GM12864 (cell line): ENCODE data around the gene SHISAL1.

ENCODE experiments used
- DNase-seq: peaks from one replicate; pipeline ENCODE4 v3.0.0-alpha.2; 2011; ENCODE audit warnings: low read depth
- H3K4me3 ChIP-seq: 2 replicates; pipeline ENCODE4 v1.5.1; 2011; ENCODE audit warnings: mild to moderate bottlenecking, low read depth, low read length, control low read depth
- TF ChIP-seq, protein P1 (sequence below): IDR thresholded peaks from 2 replicates; pipeline ENCODE4 v1.5.1; 2011; ENCODE audit warnings: low read depth, mild to moderate bottlenecking, moderate library complexity, low read length, control low read depth, inconsistent platforms; ENCODE audit errors: missing control alignments

SHISAL1 gene

DNA sequence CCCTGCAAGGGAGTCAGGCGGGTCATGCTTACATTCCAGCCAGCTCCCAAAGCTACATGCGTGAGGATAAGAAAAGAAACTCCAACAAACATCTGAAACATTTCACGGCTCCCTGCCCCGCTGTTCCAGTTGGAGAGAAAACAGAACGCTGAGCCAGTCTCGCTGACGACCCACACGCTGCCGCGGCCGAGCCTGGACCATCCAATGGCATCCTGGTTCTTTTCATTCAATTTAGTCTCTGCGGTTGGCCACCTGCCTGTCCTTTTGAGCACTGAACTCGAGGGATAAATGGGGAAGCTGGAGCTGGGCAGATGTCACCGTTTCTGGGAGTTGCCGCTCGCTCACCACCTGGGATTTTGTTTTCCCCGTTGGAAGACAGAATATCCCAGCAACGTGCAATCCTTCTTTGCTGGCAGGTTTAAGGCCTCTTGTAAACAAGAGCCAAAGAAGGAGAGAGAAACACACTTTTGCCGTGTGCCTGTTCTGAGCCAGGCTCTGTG is 45.3 kb upstream of the SHISAL1 start:
- TF ChIP-seq, protein P1, sequence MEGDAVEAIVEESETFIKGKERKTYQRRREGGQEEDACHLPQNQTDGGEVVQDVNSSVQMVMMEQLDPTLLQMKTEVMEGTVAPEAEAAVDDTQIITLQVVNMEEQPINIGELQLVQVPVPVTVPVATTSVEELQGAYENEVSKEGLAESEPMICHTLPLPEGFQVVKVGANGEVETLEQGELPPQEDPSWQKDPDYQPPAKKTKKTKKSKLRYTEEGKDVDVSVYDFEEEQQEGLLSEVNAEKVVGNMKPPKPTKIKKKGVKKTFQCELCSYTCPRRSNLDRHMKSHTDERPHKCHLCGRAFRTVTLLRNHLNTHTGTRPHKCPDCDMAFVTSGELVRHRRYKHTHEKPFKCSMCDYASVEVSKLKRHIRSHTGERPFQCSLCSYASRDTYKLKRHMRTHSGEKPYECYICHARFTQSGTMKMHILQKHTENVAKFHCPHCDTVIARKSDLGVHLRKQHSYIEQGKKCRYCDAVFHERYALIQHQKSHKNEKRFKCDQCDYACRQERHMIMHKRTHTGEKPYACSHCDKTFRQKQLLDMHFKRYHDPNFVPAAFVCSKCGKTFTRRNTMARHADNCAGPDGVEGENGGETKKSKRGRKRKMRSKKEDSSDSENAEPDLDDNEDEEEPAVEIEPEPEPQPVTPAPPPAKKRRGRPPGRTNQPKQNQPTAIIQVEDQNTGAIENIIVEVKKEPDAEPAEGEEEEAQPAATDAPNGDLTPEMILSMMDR = no peak
- DNase-seq = no peak
- no peak overlapping the region for H3K4me3 ChIP-seq

DNA sequence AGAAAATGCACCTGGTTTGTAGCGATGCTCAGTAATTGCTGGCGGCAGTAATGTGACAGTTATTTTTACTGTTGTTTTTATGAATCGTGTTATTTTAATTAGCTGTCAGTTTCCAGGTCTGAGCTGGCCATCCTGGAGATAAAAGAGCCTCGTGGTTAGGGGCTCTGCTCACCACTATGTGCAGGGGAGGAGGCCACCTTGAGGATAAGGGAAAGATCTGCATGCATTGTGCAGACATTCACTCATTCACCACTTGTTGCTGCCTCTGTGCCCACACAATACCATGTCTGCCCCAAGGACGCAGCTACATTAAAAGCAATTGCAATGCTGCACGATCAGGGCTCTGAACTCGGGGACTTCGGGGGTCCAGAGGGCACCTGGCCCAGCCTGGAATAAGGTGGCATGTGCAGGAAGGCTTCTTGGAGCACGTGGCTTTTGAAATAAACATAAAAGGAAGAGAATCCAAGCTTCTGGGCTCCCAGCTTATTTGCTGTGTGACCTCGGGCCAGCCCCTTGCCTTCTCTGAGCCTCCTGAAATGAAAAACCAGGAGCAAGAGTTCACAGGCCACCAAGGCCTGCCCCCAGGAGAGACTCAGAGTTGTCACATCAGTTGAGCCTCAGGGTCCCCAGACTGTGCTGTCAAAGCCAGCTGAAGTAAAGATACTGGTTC is 44.7 kb upstream of the SHISAL1 start:
- DNase-seq = no peak
- H3K4me3 ChIP-seq = no peak overlapping the region
- TF ChIP-seq, protein P1 = peak; percentile 7

DNA sequence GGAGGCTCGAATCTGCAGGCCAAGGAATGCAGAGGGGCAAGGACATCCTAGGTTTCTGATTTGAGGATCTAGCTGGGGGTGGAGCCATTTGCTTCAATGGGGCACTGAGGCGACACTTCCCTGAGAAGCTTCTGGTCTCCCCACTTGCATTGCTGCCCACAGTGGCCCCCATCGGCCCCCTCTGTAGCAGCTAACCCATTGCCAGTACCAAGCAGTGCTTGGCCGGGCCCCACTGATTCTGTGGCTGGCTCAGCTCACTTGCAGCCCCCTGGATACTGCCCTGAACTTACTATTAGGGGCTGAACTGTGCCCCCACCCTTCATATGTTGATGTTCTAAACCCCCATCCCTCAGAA is 42.9 kb upstream of the SHISAL1 start:
- TF ChIP-seq, protein P1 = no peak
- DNase-seq = no peak
- no peak overlapping the region for H3K4me3 ChIP-seq

DNA sequence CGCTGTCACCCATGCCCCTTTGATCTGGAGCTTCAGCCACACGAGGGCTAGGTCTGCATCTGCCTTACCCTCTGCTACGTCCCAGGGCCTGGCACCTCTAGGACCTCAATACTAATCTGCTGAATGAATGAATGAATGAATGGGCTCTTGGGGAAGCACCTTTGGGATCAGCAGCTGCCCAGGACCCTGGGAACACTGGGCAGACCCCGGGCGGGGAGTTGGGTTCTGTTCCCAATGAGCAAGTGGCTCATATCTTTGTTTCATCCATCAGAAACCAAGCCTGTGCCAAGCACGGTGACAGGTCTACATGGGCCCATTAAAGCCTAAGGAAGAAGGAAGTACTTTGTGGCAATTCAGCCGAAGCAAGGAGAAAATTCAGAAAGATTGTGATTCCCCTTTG is 41.5 kb upstream of the SHISAL1 start:
- no peak for DNase-seq
- TF ChIP-seq, protein P1 = no peak

DNA sequence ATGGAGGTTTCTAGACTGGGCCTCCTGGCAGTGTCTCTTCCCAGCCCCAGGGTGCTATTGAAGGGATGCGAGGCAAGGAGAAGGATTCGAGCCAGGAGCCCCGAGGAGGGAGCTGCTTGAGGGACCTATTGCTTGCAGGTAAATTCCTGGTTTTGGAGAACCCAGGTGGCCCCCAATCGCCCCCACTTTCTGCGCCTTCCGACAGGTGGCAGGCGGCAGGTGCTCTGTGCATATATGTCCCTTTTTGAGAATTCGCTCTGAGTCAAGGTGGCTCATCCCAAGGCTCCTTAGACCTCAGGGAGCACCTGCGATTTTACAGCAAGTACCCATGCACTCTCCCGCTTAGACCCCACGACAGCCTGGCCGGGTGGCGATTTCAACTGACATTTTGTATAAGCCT is 40.3 kb upstream of the SHISAL1 start:
- TF ChIP-seq, protein P1 = no peak
- no peak overlapping the region for H3K4me3 ChIP-seq
- no peak for DNase-seq

More for the DNA sequence above, 41.5 kb upstream of the SHISAL1 start:
- H3K4me3 ChIP-seq = no peak overlapping the region

DNA sequence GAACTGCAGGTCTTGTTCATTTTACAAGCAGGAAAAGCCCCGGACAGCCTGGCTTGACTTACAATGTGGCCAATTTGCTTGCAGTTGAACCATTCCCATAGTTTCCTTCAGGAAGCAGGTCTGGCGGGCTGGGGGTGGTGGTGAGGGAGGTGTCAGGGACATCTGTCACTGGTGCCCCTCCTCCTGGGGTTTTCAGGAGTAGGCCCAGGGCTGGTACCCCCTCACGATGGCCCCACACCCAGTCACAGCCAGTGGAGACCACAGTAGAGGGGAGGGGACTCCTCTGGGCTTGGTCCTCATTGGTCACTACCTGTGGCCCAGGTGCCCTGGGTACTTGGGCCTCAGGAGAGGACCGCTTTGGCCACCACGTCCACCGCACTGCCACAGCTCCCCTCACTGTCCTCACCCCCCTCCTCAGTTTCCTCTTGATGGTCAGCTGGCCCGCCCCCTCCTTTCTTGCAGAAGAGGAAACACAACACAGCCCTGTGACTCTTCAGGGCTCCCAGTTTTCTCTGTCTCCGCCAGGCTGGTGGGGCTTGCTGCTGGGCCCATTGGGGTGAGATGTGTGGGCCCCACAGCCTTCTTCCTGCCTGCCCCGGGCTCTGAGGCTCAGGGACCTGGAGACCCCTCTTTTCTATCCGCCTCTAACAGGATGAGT is 39.8 kb upstream of the SHISAL1 start:
- TF ChIP-seq, protein P1 = no peak
- no peak for DNase-seq
- H3K4me3 ChIP-seq = no peak overlapping the region
